HG03025 (cell line): ENCODE results near the gene KCNJ16.

ENCODE experiments used
- ATAC-seq: cut with Tn5 transposase; IDR thresholded peaks from one replicate; pipeline ENCODE4 v1.9.1; 2021; ENCODE audit warnings: mild to moderate bottlenecking, moderate library complexity; ENCODE audit not compliant: unreplicated experiment, low FRiP score

Gene KCNJ16

DNA sequence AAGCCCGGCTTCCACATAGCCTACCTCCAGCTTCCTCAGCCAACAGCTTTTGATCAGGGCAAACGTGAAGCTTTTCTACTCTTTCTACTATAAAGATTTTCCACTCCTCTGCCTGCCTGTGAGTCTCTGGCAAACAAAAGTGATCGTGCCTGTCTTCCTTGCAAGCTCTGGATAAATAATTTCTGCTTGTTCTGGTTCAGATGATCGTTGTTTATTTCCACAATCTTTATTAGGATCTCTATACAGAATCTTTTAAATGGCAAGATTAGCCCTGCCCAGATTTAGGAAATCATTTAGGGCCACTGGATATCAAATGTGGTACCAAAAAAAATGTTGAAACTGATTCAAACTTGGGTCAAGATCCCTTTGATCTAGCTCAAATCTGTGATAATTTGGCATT, 20.4 kb downstream of the KCNJ16 start:
- no peak for ATAC-seq

DNA sequence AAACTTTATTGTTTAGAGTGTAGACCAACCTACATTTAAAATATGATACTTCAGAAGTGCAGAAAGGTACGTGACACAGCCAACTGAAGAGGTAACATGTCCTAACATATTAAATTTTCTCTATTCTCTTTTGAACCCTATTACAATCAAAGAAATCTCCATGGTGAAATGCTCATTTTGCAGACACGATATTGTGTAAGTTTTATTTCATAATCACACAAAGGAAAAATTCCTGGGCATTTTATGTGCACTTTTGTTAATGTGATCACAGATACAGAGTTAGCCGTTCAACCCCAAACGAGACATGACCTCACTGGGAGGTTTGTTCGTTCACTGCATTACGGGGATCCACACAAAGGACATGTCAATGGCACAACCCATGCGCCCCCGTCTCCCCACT, 21.8 kb downstream of the KCNJ16 start:
- ATAC-seq: no peak

DNA sequence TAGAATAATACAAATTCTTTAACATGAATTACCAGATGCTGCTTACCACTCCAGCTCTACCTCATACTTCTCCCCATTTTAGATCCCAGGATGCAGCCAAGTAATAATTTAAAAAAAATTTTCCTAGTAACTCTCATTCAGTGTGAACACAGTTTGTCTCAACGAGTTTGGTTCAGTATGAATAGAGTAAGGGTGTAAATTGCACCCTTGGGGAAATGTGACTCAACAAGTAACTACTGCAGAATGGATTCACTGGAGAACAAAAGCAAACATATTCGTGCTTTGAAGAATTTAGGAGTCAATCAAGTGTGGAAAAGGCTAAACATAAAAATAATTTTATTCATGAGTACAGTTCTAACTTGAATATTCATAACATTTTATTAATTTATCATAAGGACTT, 23.0 kb downstream of the KCNJ16 start:
- ATAC-seq: no peak

DNA sequence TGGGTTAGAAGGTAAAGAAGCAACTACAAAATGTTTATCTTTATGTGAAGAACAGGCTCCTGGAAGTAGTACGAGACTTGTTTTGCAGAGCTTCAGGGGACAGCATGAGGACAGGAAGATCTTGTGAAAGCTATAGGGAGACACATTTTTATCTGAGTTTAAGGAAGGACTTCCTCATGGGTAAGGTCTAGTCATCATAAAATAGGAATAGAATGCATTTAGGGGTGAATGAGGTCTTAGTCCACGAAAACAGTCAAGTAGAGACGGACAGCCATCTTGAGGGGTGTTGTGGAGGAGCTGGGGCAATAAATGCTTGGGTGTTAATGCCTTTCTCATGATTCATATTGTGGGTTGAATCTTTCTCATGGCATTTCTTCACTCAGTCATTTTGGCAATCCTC, 24.3 kb downstream of the KCNJ16 start:
- no peak for ATAC-seq

DNA sequence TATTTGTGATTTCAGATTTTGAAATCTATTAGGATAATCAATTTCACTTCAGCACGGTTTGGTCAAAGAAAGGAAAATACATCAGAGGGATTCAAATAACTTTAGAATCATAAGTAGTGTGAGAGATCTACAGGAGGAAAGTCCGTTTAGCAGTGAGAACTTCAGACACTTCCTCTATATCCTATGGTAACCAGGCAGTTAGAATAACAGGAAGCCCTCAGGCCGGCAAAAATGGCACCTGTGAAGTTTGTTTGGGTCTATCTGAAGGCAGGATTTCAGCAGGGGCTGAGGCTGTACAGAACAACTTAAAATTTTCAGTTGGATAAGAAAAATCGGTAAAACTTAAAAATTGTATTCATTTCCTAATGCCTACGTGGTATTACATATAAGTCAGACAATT, 24.9 kb downstream of the KCNJ16 start:
- no peak for ATAC-seq

DNA sequence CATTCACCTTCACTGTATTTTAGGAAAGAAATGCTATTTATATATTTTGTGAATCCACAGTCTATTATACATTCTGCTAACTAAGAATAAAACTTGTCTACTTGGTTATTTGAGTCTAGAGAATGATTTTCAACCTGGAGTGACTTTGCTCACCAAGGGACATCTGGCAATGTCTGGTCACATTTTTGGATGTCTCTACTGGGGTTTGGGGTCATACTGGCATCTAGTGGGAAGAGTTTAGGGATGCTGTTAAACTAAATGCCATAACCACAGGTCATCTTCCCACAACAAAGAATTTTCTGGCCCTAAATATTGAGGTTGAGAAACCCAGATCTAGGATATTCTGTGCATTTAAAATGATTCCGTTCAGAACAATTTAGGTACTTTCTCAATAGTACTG, 26.0 kb downstream of the KCNJ16 start:
- ATAC-seq: no peak

DNA sequence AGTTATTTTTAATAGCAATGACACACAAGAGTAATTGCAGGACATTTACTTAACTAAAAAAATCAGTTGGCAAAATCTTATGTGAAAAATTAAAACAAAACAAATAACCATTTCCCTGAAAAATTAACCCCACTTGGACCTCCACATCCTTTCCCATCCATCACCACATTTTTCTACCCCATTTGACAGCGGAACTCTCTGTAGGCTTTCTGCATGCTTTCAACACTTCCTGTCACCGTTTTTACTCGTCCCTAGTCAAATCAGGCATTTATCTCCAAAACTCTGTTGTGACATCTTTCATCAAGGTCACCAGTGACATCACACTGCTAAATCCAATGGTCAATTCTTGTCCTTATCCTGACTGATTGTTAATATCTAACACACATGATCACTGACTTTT, 27.5 kb downstream of the KCNJ16 start:
- no peak for ATAC-seq

DNA sequence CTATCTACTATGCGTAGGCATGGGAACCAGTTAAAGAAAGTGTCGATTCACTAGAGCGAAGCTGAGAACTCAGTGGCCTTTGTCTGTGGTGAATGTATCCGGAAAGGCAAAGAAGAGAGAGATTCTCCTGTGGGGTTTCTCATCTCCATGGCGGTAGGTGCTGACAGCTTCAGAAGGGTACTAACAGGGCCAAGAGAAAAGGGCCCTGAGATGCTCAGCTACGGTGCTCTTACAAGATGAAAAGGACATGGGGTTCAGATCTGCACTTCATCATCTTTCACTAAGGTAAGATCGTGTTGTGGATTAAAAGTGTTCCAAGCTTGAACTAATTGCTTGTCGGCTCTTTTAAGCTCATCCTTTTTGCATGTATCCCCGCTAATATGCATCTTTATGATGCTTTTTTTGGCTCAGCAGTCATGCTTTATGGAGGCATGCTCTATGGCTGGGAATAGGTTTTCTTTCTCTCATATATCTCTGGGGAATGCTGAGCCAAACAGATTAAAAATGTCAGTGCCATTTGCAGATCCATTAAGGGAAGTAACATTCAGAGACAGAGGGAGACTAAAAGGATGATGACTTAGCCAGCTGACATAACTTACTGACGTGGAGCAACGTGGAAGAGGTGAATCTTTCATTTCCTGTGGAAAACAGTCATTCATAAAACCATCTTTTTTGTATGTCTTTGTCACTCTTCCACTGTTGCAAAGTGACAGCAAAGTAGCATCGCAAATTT, 29.9 kb downstream of the KCNJ16 start:
- ATAC-seq: no peak

DNA sequence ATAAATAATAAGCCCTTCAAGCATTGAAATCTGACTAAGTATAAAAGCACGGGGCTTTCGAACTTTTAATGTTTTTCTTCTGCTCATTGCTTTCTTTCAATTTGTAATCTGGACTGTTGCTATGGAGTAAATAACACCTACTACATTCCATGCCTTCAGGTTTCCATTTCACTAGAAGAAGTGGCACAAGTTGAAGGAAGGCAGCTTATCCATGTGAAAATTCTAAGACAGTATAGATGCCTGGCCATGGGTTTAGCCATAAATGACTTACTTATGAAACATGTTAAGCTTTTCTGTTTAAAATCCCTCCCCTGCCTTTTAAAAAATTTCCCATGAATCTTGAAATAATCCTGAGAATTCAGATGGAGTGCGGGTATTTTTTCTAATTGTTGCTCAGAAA, 30.6 kb downstream of the KCNJ16 start:
- no peak for ATAC-seq

DNA sequence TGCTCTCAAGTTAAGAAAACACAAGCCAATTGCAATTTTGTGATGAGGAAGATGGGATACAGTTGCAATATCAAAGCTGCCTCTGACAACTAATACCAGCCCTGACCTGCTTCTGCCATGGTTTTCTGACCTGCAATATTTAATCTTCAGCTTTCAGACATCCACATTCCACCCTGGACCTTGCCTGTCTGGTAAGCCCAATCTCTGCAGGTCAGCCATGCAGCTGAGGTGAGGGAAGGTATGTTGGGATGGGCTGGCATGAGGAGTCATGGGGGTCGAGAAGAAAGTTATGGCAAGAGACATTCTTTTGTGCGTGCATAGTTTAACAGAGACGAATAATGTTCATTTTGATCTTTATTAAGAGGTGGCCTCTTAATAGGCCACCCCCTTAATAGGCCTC, 31.5 kb downstream of the KCNJ16 start:
- no peak for ATAC-seq

DNA sequence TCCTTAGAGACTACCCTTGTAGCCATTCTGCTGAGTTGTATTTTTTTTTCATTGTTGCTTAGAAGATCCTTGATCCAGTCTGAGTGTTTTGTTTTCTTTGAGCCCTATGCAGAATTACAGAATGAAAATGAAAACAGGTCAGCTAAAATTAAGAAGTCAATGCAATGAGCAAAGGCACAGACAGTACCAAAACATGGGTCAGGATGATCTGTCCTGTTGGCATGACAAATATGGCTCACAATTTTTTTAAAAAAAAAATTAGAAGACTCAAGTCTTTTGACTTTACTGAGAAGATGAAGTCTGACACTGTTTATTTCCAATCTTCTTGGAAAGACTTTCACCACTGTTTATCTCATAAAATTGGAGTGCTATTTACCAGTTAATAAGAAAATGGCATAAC, 32.4 kb downstream of the KCNJ16 start:
- ATAC-seq: no peak

DNA sequence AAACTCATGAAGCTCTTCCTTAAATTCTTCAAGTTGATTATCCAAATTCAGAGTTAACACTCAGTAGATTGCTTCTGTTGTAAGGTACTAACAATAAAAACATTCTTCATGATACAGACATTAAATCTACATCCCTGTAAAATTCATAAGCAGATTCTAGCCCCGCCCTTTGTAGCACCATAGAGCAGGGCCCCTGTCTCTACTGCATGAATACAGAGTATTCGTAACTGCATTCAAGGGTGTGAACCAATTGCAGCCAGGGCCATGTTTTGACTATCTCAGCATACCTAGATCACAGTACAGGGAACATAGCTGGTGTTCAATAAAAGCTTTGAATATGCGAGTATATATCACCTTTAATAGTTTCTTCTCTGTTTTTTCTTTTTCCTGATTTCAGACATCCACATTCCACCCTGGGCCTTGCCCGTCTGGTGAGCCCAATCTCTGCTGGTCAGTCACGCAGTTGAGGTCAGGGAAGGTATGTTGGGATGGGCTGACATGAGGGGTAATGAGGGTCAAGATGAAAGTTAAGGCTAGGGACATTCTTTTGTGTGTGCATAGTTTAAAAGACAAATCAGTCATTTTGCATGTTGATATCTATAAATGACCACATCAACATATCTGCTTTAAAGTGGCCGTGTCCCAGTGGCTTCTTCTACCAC, 33.0 kb downstream of the KCNJ16 start:
- no peak for ATAC-seq

DNA sequence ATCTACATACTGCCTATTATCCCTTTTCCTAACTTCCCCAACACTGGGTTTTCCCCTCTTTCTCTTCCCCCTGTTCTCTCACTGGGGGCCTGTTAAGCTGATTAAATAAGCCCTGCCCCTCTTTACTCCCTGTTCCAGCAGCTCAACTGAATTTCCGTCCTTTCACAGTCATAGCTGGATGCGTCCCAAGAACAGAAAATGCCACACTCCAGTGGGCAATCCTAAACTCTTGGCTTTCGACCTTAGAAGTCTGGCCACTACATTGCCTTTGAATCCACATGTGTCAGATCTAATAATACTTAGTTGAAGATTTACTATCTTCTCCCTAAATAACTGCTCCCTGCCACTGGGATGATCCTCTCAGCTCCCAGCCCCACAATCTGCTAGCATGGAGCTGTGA, 34.5 kb downstream of the KCNJ16 start:
- no peak for ATAC-seq

DNA sequence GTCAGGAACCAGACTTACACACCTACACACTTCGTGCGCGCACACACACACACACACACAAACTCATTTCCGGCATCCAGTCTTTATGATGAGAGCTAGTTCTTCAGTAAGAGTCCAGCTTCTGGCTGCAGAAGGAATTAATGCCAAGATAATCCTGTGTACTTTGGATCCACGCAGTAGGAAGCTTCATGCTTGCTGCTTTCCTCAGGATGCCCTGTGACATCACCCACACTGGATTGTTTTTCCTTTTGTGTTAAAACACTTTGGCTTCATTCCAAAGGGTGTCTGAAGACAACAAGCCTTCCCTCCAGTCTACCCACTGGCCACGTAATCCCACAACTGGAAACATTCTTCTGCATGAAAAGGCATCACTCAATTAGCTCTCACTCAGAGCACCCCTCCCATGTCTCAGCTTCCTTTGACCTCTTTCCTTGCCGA, 35.4 kb downstream of the KCNJ16 start:
- no peak for ATAC-seq

DNA sequence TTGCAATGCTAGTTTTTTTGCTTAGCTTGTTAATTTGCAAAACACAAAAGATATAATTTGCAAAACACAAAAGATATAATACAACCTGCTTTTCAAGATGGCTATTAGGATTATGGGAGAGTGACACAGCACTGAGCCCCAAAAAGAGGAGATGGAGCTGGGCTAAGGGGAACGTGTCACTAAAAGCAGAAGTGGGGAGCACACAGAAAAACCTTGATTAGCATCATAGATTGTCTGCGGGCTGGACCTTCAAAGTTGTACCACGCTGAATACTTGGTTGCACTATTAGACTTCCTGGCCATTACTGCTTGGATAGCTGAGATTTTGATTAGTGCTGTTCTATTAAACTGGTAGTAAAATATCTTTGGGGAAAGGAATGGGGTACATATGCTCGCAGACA, 36.2 kb downstream of the KCNJ16 start:
- ATAC-seq: no peak

DNA sequence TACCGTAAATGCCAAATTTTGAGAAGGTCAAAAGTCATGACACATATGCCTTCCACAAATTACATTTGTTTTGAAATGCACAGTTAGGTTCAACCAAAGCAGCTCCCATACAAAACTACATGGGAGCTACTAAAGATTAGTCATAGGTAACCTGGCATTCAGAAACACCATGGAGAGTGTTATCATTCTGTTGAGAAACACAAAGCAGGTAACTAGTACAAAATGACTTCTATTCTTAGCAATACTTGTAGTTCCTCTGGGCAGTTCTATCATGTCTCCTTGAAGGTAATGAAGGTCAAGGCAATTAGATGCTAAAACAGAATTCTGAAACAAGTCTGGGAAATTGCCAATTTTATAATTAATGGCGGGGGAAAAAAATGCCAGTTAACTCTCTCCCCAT, 39.4 kb downstream of the KCNJ16 start:
- ATAC-seq: no peak

DNA sequence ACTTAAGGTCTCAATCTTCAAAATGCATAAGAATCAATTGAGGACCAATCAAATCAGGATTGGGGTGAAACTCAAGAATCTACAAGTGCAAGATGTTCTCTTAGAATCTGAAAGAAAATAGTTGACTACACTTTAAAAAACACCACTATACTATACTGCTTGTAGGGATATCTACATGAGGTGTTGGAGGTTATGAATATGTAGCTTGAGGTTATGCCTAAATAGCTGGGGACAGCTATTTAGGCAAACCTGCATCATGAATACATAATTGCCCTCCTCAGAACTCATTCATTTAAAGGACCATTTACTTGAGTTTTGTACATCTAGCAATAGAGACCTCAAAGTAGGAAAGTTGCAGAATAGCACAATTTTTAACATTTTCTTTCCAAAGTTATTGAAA, 40.1 kb downstream of the KCNJ16 start:
- ATAC-seq: no peak

DNA sequence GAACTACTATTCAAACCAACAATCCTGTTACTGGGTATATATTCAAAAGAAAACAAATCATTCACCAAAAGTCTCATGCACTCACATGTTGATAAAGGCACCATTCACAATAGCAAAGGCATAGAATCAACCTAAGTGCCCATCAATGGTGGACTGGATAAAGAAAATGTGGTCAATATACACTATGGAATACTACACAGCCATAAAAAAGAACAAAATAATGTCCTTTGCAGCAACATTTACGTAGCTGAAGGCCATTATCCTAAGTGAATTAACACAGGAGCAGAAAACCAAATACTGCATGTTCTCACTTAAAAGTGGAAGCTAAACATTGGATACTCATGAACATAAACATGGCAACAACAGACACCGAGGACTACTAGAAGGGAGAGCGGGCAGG, 41.9 kb downstream of the KCNJ16 start:
- ATAC-seq: no peak

DNA sequence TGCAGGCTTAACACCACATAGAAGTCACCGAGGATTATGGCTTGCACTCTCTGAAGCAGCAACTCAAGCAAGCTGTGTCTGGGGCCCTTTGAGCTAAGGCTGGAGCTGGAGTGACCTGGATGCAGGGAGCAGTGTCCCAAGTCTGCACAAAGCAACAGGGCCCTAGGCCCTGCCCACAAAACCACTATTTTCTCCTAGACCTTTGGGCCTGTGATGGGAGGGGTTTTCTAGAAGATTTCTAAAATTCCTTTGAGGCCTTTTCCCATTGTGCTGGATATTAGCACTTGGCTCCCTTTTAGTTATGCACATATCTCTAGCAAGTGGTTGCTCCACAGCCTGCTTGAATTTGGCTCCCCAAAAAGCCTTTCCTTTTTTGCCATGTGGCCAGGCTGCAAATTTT, 44.5 kb downstream of the KCNJ16 start:
- no peak for ATAC-seq

DNA sequence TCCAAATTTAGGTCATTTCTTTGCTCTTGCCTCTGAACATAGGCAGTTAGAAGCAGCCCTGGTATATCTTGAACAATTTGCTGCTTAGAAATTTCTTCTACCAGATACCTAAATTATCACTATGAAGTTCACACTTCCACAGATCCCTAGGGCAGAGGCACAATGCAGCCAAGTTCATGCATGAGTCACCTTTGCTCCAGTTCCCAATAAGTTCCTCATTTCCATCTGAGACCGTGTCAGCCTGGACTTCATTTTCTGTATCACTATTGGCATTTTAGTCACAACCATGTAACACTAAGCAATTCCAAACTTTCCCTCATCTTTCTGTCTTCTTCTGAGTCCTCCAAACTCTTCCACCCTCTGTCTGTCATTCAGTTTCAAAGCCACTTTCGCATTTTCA, 45.0 kb downstream of the KCNJ16 start:
- no peak for ATAC-seq

DNA sequence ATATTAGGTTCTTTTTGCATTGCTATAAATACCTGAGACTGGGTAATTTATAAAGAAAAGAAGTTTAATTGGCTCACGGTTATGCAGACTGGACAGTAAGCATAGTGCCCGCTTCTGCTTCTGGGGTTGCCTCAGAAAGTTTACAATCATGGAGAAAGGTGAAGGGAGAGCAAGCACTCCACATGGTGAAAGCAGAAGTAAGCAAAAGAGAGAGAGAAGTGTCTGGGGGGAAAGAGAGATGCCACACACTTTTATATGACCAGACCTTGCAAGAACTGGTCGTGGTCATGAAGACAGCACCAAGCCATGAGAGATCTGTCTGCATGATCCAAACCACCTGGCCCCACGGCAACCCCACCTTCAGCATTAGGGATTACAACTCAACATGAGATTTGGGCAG, 45.4 kb downstream of the KCNJ16 start:
- no peak for ATAC-seq

DNA sequence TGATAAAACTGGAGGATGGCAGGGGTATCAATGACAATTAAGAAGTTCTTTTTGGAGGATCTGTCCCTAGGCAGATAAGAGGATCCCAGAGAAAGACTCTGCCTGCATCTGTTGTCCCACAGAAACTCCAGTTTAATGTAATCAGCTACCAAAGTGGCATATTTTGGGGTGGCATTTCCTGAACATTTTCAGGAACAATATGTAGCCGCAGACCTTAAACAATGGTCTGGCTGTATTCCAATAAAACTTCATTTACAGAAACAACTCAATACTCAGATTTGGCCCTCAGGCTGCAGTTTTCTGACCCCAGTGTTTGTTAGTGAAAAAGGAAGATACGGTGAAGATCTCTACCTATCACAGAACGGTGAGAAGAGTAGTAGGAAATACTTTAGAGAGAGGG, 46.1 kb downstream of the KCNJ16 start:
- no peak for ATAC-seq
